GM18867 (cell line): ENCODE results near the gene E2F8.
"Not testable (repeated sequence)": the region's sequence is repeated elsewhere in the genome, so short reads cannot be mapped to it uniquely, and the experiment has no call there.

ENCODE experiments used
- ATAC-seq: cut with Tn5 transposase; IDR thresholded peaks from one replicate; pipeline ENCODE4 v1.9.1; 2021; ENCODE audit warnings: mild to moderate bottlenecking, moderate library complexity; ENCODE audit not compliant: unreplicated experiment

E2F8 gene, protein sequence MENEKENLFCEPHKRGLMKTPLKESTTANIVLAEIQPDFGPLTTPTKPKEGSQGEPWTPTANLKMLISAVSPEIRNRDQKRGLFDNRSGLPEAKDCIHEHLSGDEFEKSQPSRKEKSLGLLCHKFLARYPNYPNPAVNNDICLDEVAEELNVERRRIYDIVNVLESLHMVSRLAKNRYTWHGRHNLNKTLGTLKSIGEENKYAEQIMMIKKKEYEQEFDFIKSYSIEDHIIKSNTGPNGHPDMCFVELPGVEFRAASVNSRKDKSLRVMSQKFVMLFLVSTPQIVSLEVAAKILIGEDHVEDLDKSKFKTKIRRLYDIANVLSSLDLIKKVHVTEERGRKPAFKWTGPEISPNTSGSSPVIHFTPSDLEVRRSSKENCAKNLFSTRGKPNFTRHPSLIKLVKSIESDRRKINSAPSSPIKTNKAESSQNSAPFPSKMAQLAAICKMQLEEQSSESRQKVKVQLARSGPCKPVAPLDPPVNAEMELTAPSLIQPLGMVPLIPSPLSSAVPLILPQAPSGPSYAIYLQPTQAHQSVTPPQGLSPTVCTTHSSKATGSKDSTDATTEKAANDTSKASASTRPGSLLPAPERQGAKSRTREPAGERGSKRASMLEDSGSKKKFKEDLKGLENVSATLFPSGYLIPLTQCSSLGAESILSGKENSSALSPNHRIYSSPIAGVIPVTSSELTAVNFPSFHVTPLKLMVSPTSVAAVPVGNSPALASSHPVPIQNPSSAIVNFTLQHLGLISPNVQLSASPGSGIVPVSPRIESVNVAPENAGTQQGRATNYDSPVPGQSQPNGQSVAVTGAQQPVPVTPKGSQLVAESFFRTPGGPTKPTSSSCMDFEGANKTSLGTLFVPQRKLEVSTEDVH

DNA sequence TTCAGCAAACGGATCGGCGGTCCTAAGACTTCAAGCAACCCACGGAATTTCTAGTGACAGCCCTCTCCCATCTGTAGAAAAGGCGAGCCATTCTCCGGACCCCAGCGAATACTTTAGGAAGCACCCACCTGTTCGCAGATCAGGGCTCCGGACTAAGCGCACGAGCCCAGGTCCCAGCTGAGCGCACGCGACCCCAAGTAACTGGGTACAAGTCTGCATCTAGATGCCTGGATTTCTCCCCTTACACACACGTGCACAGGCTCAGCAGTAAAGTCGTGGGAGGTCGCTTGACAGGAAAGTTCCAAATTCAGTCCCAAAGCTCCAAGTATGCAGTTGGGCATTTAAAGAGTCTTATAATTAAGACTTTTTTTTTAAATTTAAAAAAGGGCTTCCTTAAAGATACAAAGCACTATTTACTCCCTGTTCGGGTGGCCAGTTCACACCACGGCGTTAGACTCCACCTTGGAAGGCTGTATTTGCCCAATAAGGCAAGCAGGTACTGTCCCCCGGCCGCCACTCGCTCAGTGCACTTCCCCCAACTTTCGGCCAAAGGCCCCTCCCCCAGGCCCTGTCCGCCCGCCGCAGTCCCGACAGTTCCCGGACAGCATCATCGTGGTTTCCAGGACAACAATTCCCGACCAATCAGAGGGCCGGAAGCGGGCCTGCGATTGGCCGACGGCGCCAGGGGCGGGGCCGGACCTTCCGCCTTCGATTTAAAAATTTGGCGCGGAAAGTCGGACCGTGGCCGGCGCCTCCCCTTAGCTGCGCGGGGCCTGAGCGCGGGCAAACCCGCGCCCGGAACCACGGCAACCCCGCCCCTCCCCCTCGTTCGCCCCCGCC is at the start of gene E2F8:
Gene E2F8 (minus strand): TSS at position 526 of the 840 bp plus-strand sequence. CDS start 824 bp downstream, outside the sequence.
- ATAC-seq: peak; percentile 89

DNA sequence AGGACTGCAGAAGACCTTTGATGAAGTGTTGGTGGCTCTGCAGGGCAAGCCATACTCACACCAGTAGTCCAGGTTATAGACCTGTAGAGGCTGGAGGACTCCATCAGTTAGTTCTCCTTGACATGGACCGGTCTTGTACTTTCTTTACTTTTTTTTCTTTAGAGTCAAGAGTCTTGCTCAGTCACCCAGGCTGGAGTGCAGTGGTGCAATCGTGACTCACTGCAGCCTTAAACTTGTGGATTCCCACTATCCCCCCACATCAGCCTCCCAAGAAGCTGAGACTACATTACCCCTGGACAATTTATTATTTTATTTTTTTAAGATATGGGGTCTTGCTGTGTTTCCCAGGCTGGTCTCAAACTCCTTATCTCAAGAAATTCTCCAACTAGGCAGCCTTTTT is 49.6 kb upstream of the E2F8 start:
- ATAC-seq: no peak

DNA sequence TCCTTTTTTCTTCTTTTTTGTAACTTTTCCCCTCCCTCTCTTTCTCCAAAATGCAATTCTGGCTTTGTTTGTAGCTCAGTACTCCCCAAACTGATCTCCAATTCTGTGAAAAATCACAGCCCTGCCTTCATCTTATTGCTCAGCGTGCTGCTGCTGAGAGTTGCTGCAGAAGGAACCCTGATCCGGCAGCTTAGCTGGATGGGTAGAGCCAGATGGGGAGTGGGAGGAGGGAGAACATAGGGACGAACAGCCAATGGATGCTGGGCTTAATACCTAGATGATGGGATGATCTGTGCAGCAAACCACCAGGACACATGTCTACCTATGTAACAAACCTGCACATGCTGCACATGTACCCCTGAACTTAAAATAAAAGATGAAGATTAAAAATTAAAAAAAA is 47.5 kb upstream of the E2F8 start:
- no peak for ATAC-seq

DNA sequence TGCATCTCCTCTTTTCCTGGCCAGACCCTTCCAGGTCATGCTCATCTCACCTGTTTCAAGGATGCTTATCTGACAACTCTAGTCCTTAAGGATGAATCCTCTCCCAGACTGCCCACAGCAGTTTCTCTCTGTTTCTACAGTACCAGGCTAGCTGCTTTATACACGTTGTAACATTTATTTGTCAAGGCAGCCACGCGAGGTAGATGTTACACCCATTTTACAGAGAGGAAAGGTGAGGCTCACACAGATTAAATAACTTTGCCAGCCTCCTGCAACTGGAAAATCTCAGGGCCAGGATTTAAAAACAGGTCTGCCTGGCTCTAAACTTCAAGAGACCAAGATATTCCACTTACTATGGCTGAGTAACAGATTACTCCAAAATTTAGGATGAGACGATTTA is 45.7 kb upstream of the E2F8 start:
- ATAC-seq: no peak

DNA sequence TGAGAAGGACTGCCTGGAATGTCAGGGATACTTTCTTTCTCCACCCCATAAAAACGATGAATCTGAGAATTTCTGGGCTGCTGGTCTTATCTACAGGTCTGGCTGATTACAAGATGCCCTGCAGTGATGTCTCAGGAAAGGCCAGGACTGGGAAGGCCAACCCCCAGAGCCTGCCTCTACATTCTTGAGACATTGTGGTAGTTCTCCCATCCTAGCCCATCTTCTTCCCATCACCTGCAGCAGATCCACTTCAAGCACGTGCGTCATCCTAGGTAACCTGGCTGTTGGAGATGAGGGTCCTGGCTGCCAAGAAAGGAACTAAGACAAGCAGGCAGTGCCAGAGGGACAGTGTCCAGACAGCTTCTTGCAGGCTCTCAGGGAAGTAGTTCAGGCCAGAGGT is 44.1 kb upstream of the E2F8 start:
- ATAC-seq: no peak

DNA sequence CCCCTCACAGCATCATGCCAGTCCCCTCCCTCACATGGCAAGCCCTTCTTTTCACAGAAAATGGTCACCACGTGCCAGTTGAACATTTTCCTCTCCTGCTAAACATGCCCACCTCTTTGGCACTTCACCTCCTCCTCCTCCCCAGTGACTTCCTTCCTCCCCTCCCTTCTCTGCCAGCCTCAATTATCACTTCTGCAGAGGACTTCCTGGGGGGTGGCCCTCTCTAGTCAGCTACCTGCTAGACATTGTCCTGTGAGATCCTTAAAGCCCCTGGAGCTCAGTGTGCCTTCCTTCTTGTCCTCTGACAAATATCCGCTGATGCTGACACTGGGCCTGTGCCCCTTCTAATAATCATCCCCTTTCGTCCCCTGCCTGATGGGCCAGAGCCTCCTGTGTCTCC is 43.2 kb upstream of the E2F8 start:
- ATAC-seq: no peak

DNA sequence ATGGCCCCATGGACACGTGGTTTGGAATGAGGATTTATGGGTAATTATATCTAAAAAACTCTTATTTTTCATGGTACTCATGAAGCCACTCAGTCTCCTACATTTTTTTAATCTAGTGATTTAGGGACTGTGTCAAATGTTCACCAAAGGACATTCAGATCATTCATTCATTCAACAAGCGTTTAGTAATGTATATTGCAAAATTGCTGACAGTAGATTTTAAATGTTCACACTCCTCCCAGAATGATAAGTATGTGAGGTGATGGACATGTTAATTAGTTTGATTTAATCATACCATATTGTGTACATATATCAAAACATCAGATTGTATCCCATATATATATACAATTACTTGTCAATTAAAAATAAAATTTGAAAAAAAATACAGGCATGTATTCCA is 40.8 kb upstream of the E2F8 start:
- no peak for ATAC-seq

DNA sequence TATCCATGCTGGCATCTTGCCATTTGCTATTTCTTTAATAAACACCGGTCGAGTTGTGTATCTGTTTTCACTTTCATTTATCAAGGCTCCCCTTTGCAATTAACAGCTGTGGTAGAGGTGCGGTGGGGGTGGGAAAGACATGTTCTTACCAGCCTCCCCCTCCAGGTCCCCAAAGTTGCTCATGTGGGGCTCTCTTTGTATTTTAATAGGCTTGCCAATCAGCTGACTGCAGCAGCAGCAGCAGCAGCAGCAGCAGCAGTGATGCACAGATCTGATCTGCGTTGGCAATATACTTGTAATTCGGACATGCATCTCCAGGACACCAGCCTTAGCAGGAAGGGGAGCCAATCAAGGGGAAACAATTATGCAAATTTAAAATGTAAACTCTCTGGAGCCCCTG is 40.3 kb upstream of the E2F8 start:
- peak; percentile 73 for ATAC-seq

DNA sequence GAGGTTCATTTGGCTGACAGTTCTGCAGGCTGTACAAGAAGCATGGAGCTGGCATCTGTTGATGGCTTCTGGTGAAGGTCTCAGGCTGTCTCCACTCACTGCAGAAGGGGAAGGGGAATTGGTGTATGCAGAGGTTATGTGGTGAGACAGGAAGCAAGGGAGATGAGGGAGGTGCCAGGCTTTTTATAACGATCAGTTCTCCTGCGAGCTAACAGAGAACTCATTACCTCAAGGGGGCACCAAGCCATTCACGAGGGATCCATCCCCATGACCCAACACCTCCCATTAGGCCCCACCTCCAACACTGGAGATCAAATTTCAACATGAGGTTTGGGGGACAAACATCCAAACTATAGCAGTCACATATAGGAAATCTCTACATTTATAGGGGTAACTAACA is 38.7 kb upstream of the E2F8 start:
- no peak for ATAC-seq

DNA sequence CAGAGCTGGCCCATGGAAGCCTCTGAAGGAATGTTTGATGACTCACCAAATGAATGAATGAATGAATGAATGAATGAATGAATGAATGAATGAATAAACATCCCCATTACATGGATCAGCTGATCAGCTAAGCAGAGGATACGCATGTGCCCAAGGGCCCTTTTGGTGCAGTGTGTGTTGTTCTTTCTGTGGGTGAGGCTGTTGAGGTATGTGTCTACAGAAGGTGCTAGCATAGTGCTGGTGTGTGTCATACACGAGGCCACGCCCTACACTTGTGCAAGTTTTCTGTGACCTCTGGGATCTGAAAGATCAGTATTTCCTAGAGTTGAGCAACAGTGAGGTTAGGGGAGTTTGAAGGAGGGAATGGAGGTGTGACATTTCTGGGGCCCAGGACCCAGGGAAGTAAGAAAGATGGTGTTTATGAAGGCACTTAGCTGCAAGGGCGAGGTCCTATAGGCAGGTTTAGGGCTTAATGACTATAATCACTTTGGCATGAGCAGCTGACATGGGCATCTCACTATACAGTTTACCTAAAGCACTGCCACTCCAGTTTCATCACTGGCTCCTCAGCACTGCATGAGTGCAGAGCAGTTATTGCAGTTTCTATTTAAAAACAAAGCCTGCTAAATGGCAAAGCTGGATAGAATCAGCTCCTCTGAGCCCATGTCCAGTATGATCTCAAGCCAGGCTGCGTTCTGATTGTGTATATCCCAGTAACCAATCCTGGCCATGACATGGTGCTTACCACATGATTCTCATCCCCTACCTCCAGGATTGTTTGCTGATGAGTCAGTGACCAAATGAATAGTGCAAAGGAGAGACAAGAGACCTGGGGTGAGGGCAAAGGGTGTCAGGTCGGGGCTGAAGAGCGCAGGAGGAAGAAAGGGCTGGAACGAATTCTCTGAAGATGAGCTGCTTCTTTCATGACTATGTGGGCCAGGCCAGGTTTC is 36.4 kb upstream of the E2F8 start:
- ATAC-seq: no peak

DNA sequence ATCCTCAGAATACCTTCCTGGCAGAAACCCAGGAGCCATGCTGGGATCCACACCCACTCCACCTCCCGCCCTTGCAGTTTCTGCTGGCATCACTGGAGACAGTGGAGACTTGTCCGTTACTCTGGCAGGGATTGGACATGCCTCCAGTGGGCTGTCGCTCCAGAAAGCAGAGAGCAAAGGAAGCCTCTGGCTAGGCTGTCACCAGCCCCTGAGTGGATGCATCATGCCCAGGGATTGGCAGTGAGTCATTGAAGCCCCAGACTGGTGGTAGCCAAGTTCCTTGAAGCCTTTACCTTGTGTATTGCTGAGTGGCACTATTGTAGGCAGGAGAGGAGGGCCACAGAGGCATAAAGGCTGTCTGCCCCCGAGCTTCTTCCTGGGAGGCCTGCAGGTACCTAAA is 34.8 kb upstream of the E2F8 start:
- ATAC-seq: no peak

DNA sequence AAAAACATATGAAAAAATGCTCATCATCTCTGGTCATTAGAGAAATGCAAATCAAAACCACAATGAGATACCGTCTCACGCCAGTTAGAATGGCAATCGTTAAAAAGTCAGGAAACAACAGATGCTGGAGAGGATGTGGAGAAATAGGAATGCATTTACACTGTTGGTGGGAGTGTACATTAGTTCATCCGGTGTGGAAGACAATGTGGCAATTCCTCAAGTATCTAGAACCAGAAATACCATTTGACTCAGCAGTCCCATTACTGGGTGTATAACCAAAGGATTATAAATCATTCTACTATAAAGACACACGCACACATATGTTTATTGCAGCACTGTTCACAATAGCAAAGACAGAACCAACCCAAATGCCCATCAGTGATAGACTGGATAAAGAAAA is 32.5 kb upstream of the E2F8 start:
- ATAC-seq: not testable (repeated sequence)

DNA sequence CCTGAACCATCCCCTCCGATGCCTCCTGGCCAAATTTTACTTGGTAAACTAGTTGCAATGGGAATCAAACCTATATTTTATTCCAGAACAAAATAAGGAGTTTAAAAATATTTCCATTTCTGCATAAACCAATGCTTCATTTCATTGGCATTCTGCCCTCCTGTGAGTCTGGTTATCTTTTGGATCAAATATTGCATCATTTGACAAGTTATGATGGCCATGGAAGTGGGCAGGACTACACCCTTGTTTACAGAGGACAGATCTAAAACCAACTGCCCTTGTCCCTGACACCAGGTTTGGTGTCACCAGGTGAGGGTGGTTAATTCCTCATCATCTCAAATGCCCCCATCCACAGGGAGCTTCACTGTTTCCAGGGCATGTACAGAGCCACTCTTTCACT is 28.2 kb upstream of the E2F8 start:
- no peak for ATAC-seq

DNA sequence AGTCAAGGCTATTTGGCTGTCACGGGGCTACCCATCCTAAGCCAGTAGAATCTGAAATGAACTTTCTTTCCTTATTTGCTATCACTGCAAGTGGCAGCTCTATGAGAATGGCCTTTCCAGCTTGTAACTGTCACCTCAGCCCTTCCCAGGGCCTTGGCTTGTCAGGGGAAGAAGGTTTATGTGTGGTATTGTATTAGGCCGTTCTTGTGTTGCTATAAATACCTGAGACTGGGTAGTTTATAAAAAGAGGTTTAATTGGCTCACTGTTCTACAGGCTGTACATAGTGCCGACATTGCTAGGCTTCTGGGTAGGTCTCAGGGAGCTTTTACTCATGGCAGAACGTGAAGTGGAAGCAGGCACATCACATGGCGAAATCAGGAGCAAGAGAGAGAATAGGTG is 26.8 kb upstream of the E2F8 start:
- no peak for ATAC-seq

DNA sequence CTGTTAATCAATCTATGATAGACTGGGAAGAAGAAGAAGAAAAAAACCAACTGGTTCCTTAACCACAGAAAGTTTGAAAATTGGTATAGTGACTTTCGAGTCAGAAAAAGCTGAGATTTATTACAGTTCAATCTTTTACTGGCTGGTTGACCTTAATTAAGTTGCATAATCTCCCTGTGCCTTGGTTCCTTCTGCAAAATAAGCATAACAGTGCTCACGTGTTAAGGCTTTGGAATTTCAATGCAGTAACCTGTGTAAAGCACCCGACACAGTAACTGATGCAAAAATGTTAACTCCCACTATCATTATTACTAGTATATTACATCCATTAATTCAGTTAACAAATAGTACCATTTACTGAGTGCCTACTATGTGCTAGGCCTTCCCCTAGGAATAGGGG is 22.6 kb upstream of the E2F8 start:
- ATAC-seq: no peak

DNA sequence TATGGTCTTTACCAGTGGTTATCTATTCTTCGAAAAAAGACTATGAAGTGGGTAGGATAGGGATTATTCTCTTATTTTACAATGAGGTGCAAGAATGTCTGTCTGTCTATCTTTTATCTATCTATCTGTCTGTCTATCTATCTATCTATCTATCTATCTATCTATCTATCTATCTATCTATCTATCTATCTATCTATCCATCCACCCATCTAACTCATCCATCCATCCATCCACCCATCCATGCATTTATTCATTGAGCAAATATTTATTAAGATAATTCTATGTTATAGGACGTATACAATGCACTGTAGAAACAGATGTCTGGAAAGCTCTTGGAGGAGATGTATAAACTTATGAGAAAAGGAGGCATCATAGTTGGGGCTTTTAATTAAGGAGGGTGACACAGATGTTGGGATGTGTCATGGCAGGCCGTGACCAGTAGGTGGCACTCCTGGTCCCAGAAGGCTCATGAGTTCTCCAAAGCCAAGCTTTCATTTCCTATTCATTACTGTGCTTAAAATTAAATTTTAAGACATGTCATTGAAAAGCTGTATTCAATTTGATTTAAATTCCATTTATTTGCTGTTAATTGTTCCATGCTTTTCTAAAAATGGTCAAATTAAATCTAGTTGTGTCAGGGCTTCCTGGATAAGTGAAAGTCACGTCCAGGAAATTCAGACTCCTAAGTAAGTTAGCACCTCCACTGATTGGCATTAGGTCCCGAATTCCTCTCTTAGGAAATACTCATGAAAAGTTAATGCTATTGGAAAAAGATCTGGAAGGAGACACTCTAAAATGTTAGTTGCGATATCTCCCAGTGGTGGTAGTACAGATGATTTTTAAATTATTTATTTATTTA is 19.0 kb upstream of the E2F8 start:
- peak; percentile 81 for ATAC-seq

DNA sequence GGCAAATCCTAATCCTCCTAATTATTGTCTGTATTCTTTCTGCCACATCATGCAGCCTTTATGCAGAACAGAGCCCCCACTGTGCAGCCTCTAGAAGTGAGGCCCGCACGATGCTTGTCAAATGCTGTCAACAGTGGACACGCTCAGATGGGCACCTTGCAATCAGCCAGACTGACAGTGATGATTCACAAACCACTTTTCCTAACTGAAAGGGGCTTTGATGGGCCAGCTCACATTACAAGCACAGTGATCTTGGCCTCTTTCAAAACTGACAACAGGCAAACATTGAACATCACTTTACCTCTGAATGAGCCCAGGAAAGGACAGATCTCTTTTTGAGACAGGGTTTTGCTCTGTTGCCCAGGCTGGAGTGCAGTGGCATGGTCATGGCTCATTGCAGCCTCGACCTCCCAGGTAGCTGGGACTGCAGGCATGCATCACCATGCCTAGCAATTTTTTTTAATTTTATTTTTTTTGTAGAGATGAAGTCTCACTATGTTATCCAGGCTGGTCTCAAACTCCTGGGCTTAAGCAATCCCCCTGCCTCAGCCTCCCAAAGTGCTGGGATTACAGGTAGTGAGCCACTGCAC is 18.0 kb upstream of the E2F8 start:
- no peak for ATAC-seq

DNA sequence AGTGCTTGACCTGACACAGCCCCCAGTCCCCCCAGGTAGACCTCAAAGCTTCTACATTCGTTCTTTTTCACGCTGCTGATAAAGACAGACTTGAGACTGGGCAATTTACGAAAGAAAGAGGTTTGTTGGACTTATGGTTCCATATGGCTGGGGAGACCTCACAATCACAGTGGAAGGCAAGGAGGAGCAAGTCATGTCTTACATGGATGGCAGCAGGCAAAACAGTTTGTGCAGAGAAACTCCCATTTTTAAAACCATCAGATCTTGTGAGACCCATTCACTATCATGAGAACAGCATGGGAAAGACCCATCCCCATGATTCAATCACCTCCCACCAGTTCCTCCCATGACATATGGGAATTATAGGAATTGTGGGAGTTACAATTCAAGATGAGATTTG is 13.7 kb upstream of the E2F8 start:
- not testable (repeated sequence) for ATAC-seq

DNA sequence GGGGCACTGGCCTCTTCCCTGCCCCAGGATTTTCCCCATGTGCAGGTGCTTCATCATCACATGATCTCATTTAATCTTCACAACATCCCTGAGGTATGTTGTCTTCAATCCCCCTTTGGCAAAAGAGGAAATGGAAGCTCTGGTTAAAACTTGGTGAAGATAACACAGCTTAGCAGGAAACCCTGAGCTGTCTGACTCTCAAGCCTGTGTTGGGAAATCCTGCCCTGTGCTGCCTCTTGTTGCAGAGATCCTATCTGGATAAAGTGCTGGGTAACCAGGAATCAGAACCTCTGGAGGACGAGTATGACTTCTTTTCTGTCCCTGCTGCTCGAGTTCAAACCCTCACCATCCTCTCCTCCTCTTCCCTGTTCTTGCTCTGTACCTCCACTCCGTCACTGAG is 13.1 kb upstream of the E2F8 start:
- ATAC-seq: no peak
